GM23338 (cell line): ENCODE results near the gene LDLRAD2. TPM values are rescaled to one million over a fixed set of nuclear protein-coding genes. Genes with fewer than 3 reads are reported as not detected.

Experiments used
- ATAC-seq: fragments of 200-7000 bp; cut with Tn5 transposase; 3 replicates; pipeline ENCODE4 v1.9.1; 2020
- DNase-seq: peaks from one replicate; pipeline ENCODE4 v3.0.0-alpha.2; 2015; ENCODE audit warnings: low spot score
- H2AFZ ChIP-seq: fragments of 200-600 bp; sonication (generic); 2 replicates; pipeline ENCODE4 v1.8.0; 2016; ENCODE audit warnings: antibody characterized with exemption, mild to moderate bottlenecking, moderate library complexity
- H3F3A ChIP-seq: fragments of 200-600 bp; sonication (generic); replicated peaks from 2 replicates; pipeline ENCODE4 v1.8.0; 2017; ENCODE audit warnings: antibody characterized with exemption, mixed run types, low read depth
- H3K27ac ChIP-seq: fragments of 200-600 bp; sonication (generic); 2 replicates; pipeline ENCODE4 v1.6.1; 2016; ENCODE audit warnings: low read depth
- H3K27me3 ChIP-seq: fragments of 200-600 bp; sonication (generic); 2 replicates; pipeline ENCODE4 v1.8.0; 2016; ENCODE audit warnings: mild to moderate bottlenecking, mixed run types, moderate library complexity; ENCODE audit not compliant: insufficient read depth
- H3K36me3 ChIP-seq: fragments of 200-600 bp; sonication (generic); 2 replicates; pipeline ENCODE4 v1.8.0; 2016; ENCODE audit warnings: mild to moderate bottlenecking; ENCODE audit not compliant: insufficient read depth
- H3K4me1 ChIP-seq: fragments of 200-600 bp; sonication (generic); 2 replicates; pipeline ENCODE4 v1.8.0; 2016; ENCODE audit warnings: mild to moderate bottlenecking, moderate library complexity; ENCODE audit not compliant: insufficient read depth
- H3K4me2 ChIP-seq: fragments of 200-600 bp; sonication (generic); 2 replicates; pipeline ENCODE4 v1.7.1; 2017; ENCODE audit warnings: mixed run types
- H3K4me3 ChIP-seq: fragments of 200-600 bp; sonication (generic); 2 replicates; pipeline ENCODE4 v1.6.1; 2016; ENCODE audit warnings: mixed run types
- H3K79me2 ChIP-seq: fragments of 200-600 bp; sonication (generic); replicated peaks from 2 replicates; pipeline ENCODE4 v1.8.0; 2017; ENCODE audit warnings: mild to moderate bottlenecking; ENCODE audit not compliant: insufficient read depth
- H3K9me2 ChIP-seq: fragments of 200-600 bp; sonication (generic); 2 replicates; pipeline ENCODE4 v1.8.0; 2017; ENCODE audit not compliant: insufficient read depth
- H4K20me1 ChIP-seq: fragments of 200-600 bp; sonication (generic); replicated peaks from 2 replicates; pipeline ENCODE4 v1.8.0; 2017; ENCODE audit warnings: mild to moderate bottlenecking; ENCODE audit not compliant: insufficient read depth
- H3K27ac Mint-ChIP-seq: 2 replicates; pipeline ENCODE4 v1.8.0; 2020; ENCODE audit warnings: inconsistent platforms, mild to moderate bottlenecking, moderate library complexity, mixed read lengths
- H3K27me3 Mint-ChIP-seq: 3 replicates; pipeline ENCODE4 v1.8.0; 2022; ENCODE audit warnings: low read depth, mild to moderate bottlenecking, moderate library complexity, mixed read lengths, inconsistent platforms; ENCODE audit not compliant: insufficient read depth, poor library complexity
- H3K36me3 Mint-ChIP-seq: 3 replicates; pipeline ENCODE4 v1.8.0; 2021; ENCODE audit warnings: low read depth, mild to moderate bottlenecking, inconsistent platforms, moderate library complexity, mixed read lengths
- H3K4me1 Mint-ChIP-seq: 3 replicates; pipeline ENCODE4 v1.8.0; 2020; ENCODE audit warnings: mild to moderate bottlenecking, inconsistent platforms, mixed read lengths
- H3K4me3 Mint-ChIP-seq: 3 replicates; pipeline ENCODE4 v1.8.0; 2021; ENCODE audit warnings: moderate library complexity, mild to moderate bottlenecking, inconsistent platforms, mixed read lengths
- H3K9me3 Mint-ChIP-seq: 3 replicates; pipeline ENCODE4 v1.8.0; 2020; ENCODE audit warnings: moderate library complexity, mild to moderate bottlenecking, inconsistent platforms, mixed read lengths
- CREB1 ChIP-seq: fragments of 250-450 bp; sonication (Bioruptor Pico); IDR thresholded peaks from 2 replicates; pipeline ENCODE4 v1.5.0; 2020; ENCODE audit warnings: low read depth, mild to moderate bottlenecking, moderate library complexity
- CTCF ChIP-seq, 2 experiments: fragments of 200-600 bp in 1 of 2; sonication (generic) in 1 of 2; conservative IDR thresholded peaks; 2 replicates each; pipeline versions ENCODE4 v1.5.1 to v1.6.1; 2016 to 2017; ENCODE audit warnings: antibody characterized with exemption in 2 of 2, low read depth in 2 of 2, mild to moderate bottlenecking in 2 of 2, moderate library complexity in 1 of 2
- ETS1 ChIP-seq: IDR thresholded peaks from 2 replicates; pipeline ENCODE4 v1.6.1; 2016; ENCODE audit warnings: antibody characterized with exemption
- EZH2 ChIP-seq: fragments of 200-600 bp; sonication (generic); IDR thresholded peaks from one replicate; pipeline ENCODE4 v1.8.0; 2017; ENCODE audit warnings: antibody characterized with exemption, mild to moderate bottlenecking, low read depth; ENCODE audit not compliant: unreplicated experiment
- EZH2phosphoT487 ChIP-seq: fragments of 200-600 bp; sonication (generic); IDR thresholded peaks from one replicate; pipeline ENCODE4 v1.8.1; 2018; ENCODE audit warnings: antibody characterized with exemption; ENCODE audit not compliant: unreplicated experiment
- JUNB ChIP-seq: IDR thresholded peaks from one replicate; pipeline ENCODE4 v1.6.1; 2016; ENCODE audit warnings: antibody characterized with exemption; ENCODE audit not compliant: unreplicated experiment
- NANOG ChIP-seq: IDR thresholded peaks from 2 replicates; pipeline ENCODE4 v1.6.1; 2016; ENCODE audit warnings: antibody characterized with exemption, borderline replicate concordance
- POLR2AphosphoS5 ChIP-seq: IDR thresholded peaks from 2 replicates; pipeline ENCODE4 v1.6.1; 2016; ENCODE audit warnings: antibody characterized with exemption, low read depth
- REST ChIP-seq: IDR thresholded peaks from one replicate; pipeline ENCODE4 v1.6.1; 2018; ENCODE audit warnings: antibody characterized with exemption; ENCODE audit not compliant: unreplicated experiment
- STAT1 ChIP-seq: IDR thresholded peaks from one replicate; pipeline ENCODE4 v1.6.1; 2016; ENCODE audit warnings: antibody characterized with exemption; ENCODE audit not compliant: unreplicated experiment
- ZNF114 ChIP-seq: fragments of 250-450 bp; sonication (Bioruptor Pico); IDR thresholded peaks from 2 replicates; pipeline ENCODE4 v1.5.0; 2020; ENCODE audit warnings: mild to moderate bottlenecking, moderate library complexity
- ZNF331 ChIP-seq: fragments of 250-450 bp; sonication (Bioruptor Pico); IDR thresholded peaks from 2 replicates; pipeline ENCODE4 v1.5.0; 2020; ENCODE audit warnings: low read depth, mild to moderate bottlenecking, moderate library complexity
- ZNF462 ChIP-seq: fragments of 250-450 bp; sonication (Bioruptor Pico); IDR thresholded peaks from 2 replicates; pipeline ENCODE4 v1.5.0; 2020; ENCODE audit warnings: mild to moderate bottlenecking, moderate library complexity
- polyA plus RNA-seq: library from polyadenylated mRNA; unstranded; fragments of >200 nt; fragmentation: Nextera tagmentation; extraction: Ambion mirVana; gene quantifications from 2 replicates; pipeline ENCODE4 v1.2.1, GENCODE V29; 2016
- total RNA-seq: library from RNA; depleted of rRNA; stranded (reverse); fragments of >200 nt; shearing (Covaris generic); gene quantifications from 2 replicates; pipeline ENCODE4 v1.2.3, GENCODE V29; 2014

The LDLRAD2 gene
- total and polyA plus RNA-seq, 2 experiments from 2014 or later, result 1.6 to 5.8 TPM

GRCh38 chr1:21869620-21870121 lies 57.6 kb downstream of the LDLRAD2 start:
- Mint-ChIP-seq H3K27ac (no peak overlapping the region), H3K9me3 (no peaks in the 10 kb centered on the region), H3K36me3 (peaks cover 28% of the 10 kb centered on the region), H3K4me1 (peaks cover 21% of the 10 kb centered on the region), H3K4me3 (no peak overlapping the region), H3K27me3 (peaks cover 12% of the 10 kb centered on the region)
- Histone ChIP-seq H3K4me1 (peaks cover 8% of the 10 kb centered on the region; the same call in 1 of the 2 replicates), H3K4me2 (no peak overlapping the region), H2AFZ (no peak overlapping the region), H3K9me2 (no peaks in the 10 kb centered on the region), H3K79me2 (no peaks in the 10 kb centered on the region), H3K27me3 (no peaks in the 10 kb centered on the region), H3K27ac (no peak overlapping the region), H3K36me3 (peaks cover 6% of the 10 kb centered on the region), H3F3A (no peaks in the 10 kb centered on the region), H3K4me3 (no peak overlapping the region), H4K20me1 (0 out of 2 replicates have a peak, but pooled peaks cover 6% of the 10 kb centered on the region)
- no peak for DNase-seq
- TF ChIP-seq ETS1, result no peak
- no peak for TF ChIP-seq REST
- no peak for TF ChIP-seq POLR2AphosphoS5
- TF ChIP-seq CREB1 (CRISPR knock-in tag), result no peak
- TF ChIP-seq JUNB, result no peak
- TF ChIP-seq ZNF331, result no peak
- TF ChIP-seq CTCF (conservative IDR thresholded peaks at IDR 0.05; ENCODE audit: low read depth in 2 of 2), result no peak
- TF ChIP-seq ZNF114 (CRISPR knock-in tag), result no peak
- no peak for TF ChIP-seq EZH2phosphoT487
- no peak for TF ChIP-seq ZNF462 (CRISPR knock-in tag)
- no peak for TF ChIP-seq STAT1
- TF ChIP-seq NANOG, result no peak
- TF ChIP-seq EZH2, result no peak
- no peak for ATAC-seq
